LNCaP clone FGC (cell line): ENCODE results near the gene MACROD2.

Source experiments
- DNase-seq: peaks from one replicate; pipeline ENCODE4 v3.0.0-alpha.2; 2011; ENCODE audit warnings: low read depth
- H3K4me3 ChIP-seq: 2 replicates; pipeline ENCODE4 v1.5.1; 2011; ENCODE audit warnings: mild to moderate bottlenecking, low read depth, low read length, control low read depth
- TF ChIP-seq, protein P1 (sequence below): IDR thresholded peaks from 2 replicates; pipeline ENCODE4 v1.5.1; 2012; ENCODE audit warnings: mild to moderate bottlenecking; ENCODE audit not compliant: control insufficient read depth, insufficient read depth; ENCODE audit errors: extremely low read depth

The MACROD2 gene

DNA sequence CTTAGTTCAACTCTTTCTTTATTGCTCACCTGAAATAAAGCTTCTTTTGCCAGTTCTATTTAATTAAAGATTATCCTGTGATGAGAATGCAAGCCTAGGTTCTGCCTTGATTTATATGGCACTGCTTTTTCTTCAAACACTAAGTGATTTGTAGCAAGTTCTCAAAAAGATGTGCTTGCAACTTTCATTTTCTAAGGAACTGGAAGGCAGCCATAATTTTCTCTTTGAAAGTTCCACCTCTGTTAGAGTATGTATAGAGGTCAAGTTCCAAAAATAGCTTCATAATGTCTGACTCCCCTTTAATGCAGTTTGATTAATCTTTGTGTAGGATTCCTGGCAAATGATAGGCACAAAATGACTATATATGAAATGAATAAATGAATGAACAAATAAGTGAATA is 870.4 kb downstream of the MACROD2 start:
- H3K4me3 ChIP-seq: no peak overlapping the region
- TF ChIP-seq, protein P1, sequence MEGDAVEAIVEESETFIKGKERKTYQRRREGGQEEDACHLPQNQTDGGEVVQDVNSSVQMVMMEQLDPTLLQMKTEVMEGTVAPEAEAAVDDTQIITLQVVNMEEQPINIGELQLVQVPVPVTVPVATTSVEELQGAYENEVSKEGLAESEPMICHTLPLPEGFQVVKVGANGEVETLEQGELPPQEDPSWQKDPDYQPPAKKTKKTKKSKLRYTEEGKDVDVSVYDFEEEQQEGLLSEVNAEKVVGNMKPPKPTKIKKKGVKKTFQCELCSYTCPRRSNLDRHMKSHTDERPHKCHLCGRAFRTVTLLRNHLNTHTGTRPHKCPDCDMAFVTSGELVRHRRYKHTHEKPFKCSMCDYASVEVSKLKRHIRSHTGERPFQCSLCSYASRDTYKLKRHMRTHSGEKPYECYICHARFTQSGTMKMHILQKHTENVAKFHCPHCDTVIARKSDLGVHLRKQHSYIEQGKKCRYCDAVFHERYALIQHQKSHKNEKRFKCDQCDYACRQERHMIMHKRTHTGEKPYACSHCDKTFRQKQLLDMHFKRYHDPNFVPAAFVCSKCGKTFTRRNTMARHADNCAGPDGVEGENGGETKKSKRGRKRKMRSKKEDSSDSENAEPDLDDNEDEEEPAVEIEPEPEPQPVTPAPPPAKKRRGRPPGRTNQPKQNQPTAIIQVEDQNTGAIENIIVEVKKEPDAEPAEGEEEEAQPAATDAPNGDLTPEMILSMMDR: no peak
- DNase-seq: no peak

DNA sequence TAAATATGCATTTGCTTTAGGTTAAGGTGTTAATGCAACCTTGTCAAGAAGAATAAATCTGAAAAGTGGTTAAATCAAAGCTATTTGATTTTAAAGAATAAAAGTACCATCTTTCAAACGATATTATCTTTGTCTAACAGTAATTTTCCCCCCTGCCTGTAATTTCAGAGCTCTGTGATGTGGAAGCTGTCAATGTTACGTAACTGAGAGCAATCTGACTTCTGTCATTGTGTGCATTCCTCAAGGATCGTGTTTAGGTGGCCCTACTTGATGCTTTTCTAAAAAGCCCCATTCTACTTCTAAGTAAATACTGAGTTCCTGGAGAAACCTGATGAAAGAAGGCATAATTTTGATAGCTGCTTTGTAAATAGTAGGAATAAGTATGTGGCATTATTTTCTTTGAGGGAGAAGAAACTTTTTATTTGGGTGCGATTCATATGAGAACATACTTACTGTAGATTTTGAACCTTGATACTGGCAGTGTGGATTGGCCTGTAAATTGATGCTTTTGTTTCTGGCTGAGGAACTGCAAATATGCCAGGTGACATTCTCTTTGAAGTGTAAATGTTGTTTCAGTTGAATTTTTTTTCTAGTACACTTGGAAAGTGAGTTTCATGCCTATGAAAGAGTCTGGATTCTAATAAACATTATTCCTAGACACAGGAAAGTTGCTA is 871.7 kb downstream of the MACROD2 start:
- no peak overlapping the region for H3K4me3 ChIP-seq
- no peak for DNase-seq
- TF ChIP-seq, protein P1: no peak

DNA sequence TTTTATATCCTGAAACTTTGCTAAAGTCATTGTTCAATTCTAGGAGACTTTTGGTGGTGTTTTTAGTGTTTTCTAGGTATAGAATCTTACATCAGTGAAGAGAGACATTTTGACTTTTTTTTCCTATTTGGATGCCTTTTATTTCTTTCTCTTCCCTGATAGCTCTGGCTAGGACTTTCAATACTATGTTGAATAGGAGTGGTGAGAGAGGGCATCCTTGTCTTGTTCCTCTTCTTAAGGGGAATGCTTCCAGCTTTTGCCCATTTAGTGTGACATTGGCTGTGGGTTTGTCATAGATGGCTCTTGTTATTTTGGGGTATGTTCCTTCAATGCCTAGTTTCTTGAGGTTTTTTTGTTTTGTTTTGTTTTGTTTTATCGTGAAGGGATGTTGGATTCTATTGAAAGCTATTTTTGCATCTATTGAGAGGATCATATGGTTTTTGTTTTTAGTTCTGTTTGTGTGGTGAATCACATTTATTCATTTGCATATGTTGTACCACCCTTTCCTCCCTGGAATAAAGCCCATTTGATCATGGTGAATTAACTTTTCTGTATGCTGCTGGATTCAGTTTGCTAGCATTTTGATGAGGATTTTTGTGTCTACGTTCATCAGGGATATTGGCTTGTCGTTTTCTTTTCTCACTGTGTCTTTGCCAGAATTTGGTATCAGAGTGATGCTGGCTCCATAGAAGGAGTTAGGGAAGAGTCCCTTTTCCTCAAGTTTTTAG is 882.1 kb downstream of the MACROD2 start:
- H3K4me3 ChIP-seq: no peak overlapping the region
- DNase-seq: no peak
- TF ChIP-seq, protein P1: no peak

DNA sequence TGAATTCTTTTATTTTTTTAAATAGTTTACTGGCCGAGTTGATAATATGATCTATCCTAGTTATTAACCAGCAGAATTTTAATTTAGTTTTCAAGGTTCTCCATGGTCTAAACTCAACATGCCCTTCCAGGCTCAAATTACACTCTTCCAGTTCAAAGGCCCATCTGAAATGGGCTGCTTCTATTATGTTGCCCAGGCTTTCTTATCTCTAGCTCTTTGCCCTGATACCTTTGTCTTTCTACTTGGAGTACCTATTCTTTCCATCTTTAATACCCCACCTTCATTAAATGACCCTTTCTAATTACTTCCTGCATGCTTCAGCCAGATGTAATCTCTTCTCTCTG is 883.3 kb downstream of the MACROD2 start:
- TF ChIP-seq, protein P1: no peak
- no peak overlapping the region for H3K4me3 ChIP-seq
- DNase-seq: no peak

DNA sequence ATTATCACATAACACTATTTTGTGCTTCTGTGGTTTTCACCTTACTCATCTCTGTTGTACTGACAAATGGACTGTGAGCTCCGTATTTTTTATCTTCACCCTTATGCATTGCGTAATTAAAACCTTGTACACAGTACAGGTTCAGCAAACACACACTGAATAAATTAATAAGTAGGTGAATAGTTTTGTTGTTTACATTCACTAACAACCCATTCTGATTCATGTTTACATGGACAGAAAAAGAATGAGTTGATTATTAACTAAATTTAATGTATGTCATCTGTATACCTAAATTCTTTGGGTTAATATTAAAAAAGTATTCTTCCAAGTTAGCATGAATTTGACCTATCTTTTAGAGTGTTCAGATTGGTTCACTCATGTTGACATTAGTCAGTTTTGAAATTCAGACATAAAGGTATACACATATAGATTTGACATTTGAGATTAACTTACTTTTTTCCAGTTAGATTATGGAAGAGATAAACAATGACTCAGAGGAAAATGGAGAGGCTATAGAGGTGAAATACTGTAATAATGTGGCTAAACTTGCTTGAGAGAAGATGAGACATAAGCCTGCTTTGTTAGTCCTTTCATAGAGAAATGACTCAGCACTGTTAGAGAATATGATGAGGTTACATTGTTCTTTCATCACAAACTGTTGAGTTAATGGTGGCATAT is 883.8 kb downstream of the MACROD2 start:
- TF ChIP-seq, protein P1: no peak
- no peak overlapping the region for H3K4me3 ChIP-seq
- no peak for DNase-seq

DNA sequence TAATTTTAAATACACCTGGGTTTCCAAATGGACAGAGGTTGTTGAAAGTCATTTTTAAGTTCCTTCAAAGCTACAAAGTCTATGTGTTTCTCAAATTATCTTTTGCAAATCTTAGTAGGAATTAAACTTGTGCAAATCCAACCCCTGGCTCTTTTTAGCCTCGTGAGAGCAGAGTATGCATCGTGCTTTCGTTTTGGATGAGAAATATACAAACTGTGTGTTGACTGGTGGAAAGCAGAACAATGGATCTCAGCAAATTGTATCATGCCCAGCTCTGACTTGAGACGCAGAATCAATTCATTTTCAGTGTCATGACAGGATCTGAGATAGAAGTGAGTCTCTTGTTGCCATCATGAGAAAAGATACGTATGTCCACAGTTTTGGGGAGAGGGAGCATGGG is 884.5 kb downstream of the MACROD2 start:
- H3K4me3 ChIP-seq: no peak overlapping the region
- DNase-seq: no peak
- TF ChIP-seq, protein P1: no peak
